OCI-LY3 (cell line): ENCODE measurements around the gene GPBAR1.

Experiments used
- H2AFZ ChIP-seq: fragments of 200-600, 300-600 bp; shearing (Covaris generic); 2 replicates; pipeline ENCODE4 v1.6.0; 2014; ENCODE audit warnings: antibody characterized with exemption, low read depth, low read length
- H3K27ac ChIP-seq: fragments of 200-600, 300-600 bp; sonication (generic); 2 replicates; pipeline ENCODE4 v1.5.1; 2014; ENCODE audit warnings: mild to moderate bottlenecking, low read length, moderate library complexity, mixed read lengths
- H3K27me3 ChIP-seq: fragments of 200-600, 300-600 bp; sonication (generic); 2 replicates; pipeline ENCODE4 v1.6.1; 2014; ENCODE audit warnings: low read depth, low read length, mixed read lengths
- H3K36me3 ChIP-seq: fragments of 200-600, 300-600 bp; sonication (generic); replicated peaks from 2 replicates; pipeline ENCODE3; 2014; ENCODE audit warnings: low read depth, low read length, mixed read lengths
- H3K4me1 ChIP-seq: fragments of 300-600, 200-600 bp; sonication (generic); 2 replicates; pipeline ENCODE4 v1.6.1; 2014; ENCODE audit warnings: low read length, mixed read lengths
- H3K4me2 ChIP-seq: fragments of 200-600, 300-600 bp; sonication (generic); 2 replicates; pipeline ENCODE4 v1.6.1; 2014; ENCODE audit warnings: low read length, mixed read lengths
- H3K4me3 ChIP-seq: fragments of 300-600, 200-600 bp; sonication (generic); 2 replicates; pipeline ENCODE4 v1.5.1; 2014; ENCODE audit warnings: antibody characterized with exemption, mild to moderate bottlenecking, low read length, moderate library complexity
- H3K79me2 ChIP-seq: fragments of 300-600, 200-600 bp; shearing (Covaris generic); 2 replicates; pipeline ENCODE4 v1.6.1; 2014; ENCODE audit warnings: mild to moderate bottlenecking, low read length, mixed read lengths
- H3K9ac ChIP-seq: fragments of 300-600, 200-600 bp; shearing (Covaris generic); 2 replicates; pipeline ENCODE4 v1.6.0; 2014; ENCODE audit warnings: mild to moderate bottlenecking, low read length, moderate library complexity
- H3K9me3 ChIP-seq: fragments of 200-600, 300-600 bp; shearing (Covaris generic); 2 replicates; pipeline ENCODE4 v1.6.1; 2014; ENCODE audit warnings: low read length, mixed read lengths; ENCODE audit not compliant: insufficient read depth
- H4K20me1 ChIP-seq: fragments of 200-600, 300-600 bp; sonication (generic); 2 replicates; pipeline ENCODE4 v1.6.1; 2016; ENCODE audit warnings: low read length, mixed read lengths; ENCODE audit not compliant: insufficient read depth
- EZH2phosphoT487 ChIP-seq: fragments of 200-600 bp; shearing (Covaris generic); IDR thresholded peaks from 2 replicates; pipeline ENCODE4 v1.6.1; 2018; ENCODE audit warnings: antibody characterized with exemption, mixed run types, low read depth
- TF ChIP-seq, protein P1 (sequence below): fragments of 200-600, 300-600 bp; sonication (generic); IDR thresholded peaks from 2 replicates; pipeline ENCODE4 v1.5.1; 2014; ENCODE audit warnings: antibody characterized with exemption, low read length, low read depth

The GPBAR1 gene

DNA sequence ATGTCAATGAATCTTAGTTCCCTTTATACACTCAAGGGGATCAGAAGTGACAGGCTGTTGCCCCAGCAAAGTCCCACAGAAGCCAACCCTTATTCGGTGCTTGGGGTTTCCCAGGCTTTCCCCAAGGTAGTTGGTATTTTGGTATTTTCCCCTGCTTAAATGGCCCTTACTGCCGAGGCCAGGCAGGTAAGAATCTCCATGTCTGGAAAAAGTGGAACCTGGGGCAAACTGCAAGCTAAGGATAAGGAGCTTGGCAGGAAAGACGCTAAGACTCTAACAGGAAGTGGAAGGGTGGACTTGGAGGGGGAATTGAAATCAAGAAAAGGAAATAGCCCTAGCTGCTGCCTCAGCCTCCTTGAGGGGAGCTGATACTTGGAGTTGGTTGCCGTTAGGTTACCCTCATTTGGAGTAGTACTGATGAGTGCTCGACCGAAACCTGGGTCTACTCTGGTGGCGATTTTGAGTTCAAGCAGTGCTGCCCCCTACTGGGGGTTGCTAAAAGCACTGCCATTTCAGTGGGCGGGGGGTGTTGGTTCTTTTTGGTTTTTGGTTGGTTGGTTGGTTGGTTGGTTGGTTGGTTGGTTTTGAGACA is 3.3 kb upstream of the GPBAR1 start:
- Histone ChIP-seq H2AFZ (no peak overlapping the region), H4K20me1 (peaks cover 19% of the 10 kb centered on the region), H3K36me3 (peaks cover 31% of the 10 kb centered on the region), H3K27ac (peak overlapping the region; percentile 91), H3K79me2 (no peaks in the 10 kb centered on the region), H3K9ac (peak overlapping the region; percentile 13; the same call in 1 of the 2 replicates), H3K4me1 (peaks cover 54% of the 10 kb centered on the region), H3K4me2 (peak overlapping the region; percentile 37), H3K4me3 (peak overlapping the region; percentile 6; the same call in 1 of the 2 replicates), H3K9me3 (no peaks in the 10 kb centered on the region), H3K27me3 (no peaks in the 10 kb centered on the region)
- TF ChIP-seq, protein P1, sequence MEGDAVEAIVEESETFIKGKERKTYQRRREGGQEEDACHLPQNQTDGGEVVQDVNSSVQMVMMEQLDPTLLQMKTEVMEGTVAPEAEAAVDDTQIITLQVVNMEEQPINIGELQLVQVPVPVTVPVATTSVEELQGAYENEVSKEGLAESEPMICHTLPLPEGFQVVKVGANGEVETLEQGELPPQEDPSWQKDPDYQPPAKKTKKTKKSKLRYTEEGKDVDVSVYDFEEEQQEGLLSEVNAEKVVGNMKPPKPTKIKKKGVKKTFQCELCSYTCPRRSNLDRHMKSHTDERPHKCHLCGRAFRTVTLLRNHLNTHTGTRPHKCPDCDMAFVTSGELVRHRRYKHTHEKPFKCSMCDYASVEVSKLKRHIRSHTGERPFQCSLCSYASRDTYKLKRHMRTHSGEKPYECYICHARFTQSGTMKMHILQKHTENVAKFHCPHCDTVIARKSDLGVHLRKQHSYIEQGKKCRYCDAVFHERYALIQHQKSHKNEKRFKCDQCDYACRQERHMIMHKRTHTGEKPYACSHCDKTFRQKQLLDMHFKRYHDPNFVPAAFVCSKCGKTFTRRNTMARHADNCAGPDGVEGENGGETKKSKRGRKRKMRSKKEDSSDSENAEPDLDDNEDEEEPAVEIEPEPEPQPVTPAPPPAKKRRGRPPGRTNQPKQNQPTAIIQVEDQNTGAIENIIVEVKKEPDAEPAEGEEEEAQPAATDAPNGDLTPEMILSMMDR = peak; percentile 64
- no peak for TF ChIP-seq EZH2phosphoT487

DNA sequence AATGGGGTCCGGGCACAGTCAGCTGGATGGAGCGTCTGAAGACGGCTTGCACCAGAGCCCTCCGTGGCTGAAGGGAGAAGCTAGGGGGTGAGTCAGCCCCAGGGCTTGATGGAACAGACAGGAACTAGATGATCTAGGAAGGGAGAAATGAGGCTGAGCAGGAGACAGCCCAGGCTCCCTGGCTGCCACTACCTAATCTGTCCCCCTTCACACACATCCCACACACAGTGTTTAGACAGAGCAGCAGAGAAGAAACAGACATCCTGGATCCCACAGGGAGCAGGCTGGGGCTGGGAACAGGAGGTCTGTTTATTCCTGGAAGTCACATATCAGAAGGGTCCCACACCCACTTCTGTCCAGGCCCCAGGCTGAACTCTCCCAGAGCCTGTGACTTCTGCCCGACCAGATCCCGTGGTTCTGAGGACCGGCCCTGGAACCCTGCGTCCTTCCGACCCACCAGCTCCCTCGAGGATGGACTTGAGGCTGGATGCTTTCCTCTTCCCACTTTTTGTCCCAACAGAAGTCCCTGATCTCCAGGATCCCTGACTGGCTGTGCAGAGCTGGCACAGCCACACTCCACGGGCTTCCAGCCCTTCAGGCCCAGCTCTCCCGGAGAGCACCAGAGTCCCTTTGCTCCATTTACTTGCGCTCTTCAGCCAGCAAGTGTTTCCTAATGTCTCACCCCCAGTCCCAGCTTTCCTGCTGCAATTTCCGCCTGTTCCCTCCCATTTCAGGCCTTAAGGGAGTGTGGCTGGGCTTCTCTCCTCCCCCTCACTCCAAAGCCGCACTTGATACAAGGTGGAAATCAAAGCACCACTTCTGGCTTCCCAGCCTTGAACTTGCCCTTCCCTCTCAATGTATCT is 1.5 kb upstream of the GPBAR1 start:
- no peak overlapping the region for H3K4me2 ChIP-seq
- no peaks in the 10 kb centered on the region for H3K79me2 ChIP-seq
- H3K9ac ChIP-seq = no peak overlapping the region
- H3K4me1 ChIP-seq = peaks cover 53% of the 10 kb centered on the region
- no peak overlapping the region for H3K4me3 ChIP-seq
- H3K27me3 ChIP-seq = no peaks in the 10 kb centered on the region
- H4K20me1 ChIP-seq = peaks cover 13% of the 10 kb centered on the region; the same call in 1 of the 2 replicates
- no peaks in the 10 kb centered on the region for H3K9me3 ChIP-seq
- H3K27ac ChIP-seq = no peak overlapping the region
- H3K36me3 ChIP-seq = peaks cover 16% of the 10 kb centered on the region
- no peak overlapping the region for H2AFZ ChIP-seq
- TF ChIP-seq, protein P1 = no peak
- TF ChIP-seq EZH2phosphoT487 = no peak

DNA sequence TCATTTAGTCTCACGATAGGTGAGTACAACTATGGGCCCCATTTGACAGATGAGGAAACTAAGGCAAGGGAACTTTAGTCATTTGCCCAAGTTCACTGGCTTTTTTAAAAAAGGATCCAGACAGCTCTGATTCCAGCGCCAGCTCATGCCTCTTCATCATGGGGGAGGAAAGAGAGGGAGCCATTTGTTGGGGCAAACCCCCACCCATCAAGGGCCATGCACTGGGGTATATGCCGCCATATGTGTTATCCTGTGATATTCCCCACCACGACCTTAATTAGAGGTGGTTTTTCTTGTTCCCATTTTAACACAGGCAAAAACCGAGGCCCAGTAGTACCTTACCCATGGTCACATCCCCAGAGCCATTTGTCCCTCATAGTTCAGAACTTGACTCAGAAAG is 649 bp upstream of the GPBAR1 start:
- peaks cover 48% of the 10 kb centered on the region for H3K4me1 ChIP-seq
- TF ChIP-seq, protein P1 = no peak
- TF ChIP-seq EZH2phosphoT487 = no peak
- H3K36me3 ChIP-seq = peaks cover 8% of the 10 kb centered on the region
- H3K9me3 ChIP-seq = no peaks in the 10 kb centered on the region
- no peak overlapping the region for H3K4me3 ChIP-seq
- 0 out of 2 replicates have a peak, but pooled peaks cover 6% of the 10 kb centered on the region for H4K20me1 ChIP-seq
- no peak overlapping the region for H3K9ac ChIP-seq
- H3K27ac ChIP-seq = no peak overlapping the region
- H3K4me2 ChIP-seq = no peak overlapping the region
- no peaks in the 10 kb centered on the region for H3K79me2 ChIP-seq
- H3K27me3 ChIP-seq = no peaks in the 10 kb centered on the region
- no peak overlapping the region for H2AFZ ChIP-seq
